Body of pancreas (tissue), 4 donors: ENCODE results near the gene CNGB1. TPM values are rescaled to one million over a fixed set of nuclear protein-coding genes. Genes with fewer than 3 reads are reported as not detected.

Source experiments
- ATAC-seq: fragments of 150-250 bp; one replicate; pipeline ENCODE4 v1.9.1; 2016
- DNase-seq, 4 donors: peaks; one replicate each; pipeline ENCODE4 v3.0.0-alpha.2; 2019
- H3K27ac ChIP-seq, 4 donors: fragments of 200-600 bp; sonication (generic); 1 replicate in 3 of 4; 2 replicates in 1 of 4; pipeline versions ENCODE4 v1.5.1 to v1.6.1; 2016 to 2019; ENCODE audit warnings: mild to moderate bottlenecking in 1 of 4, mixed read lengths in 1 of 4, moderate library complexity in 1 of 4
- H3K27me3 ChIP-seq, 2 donors: fragments of 200-600 bp; sonication (generic); one replicate each; pipeline ENCODE4 v1.6.0; 2016; ENCODE audit warnings: mild to moderate bottlenecking in 1 of 2
- H3K36me3 ChIP-seq, 2 donors: fragments of 200-600 bp; sonication (generic); replicated peaks in 1 of 2; 2 replicates each; pipeline ENCODE4 v1.5.1; 2016; ENCODE audit warnings: low read depth in 2 of 2; ENCODE audit not compliant: insufficient read depth in 1 of 2
- H3K4me1 ChIP-seq: fragments of 200-600 bp; sonication (generic); one replicate; pipeline ENCODE4 v1.6.0; 2016
- H3K4me3 ChIP-seq, 2 donors: fragments of 200-600 bp; sonication (generic); 1 replicate in 1 of 2; 2 replicates in 1 of 2; pipeline ENCODE4 v1.5.1; 2016 to 2019
- H3K9me3 ChIP-seq, 3 donors: fragments of 200-600 bp; sonication (generic); 1 replicate in 2 of 3; 2 replicates in 1 of 3; pipeline ENCODE4 v1.5.1; 2016
- POLR2A ChIP-seq, 3 donors: fragments of 450-650 bp; IDR thresholded peaks; one replicate each; pipeline ENCODE4 v1.6.1; 2016; ENCODE audit warnings: antibody characterized with exemption in 3 of 3, mild to moderate bottlenecking in 2 of 3
- WGBS, 2 donors: methylation state at CpG; one replicate each; pipeline ENCODE4 v1.1.5; 2017; 5-methylcytosine and 5-hydroxymethylcytosine counted together
- intact Hi-C: fragments of 100-400 bp; cut with DNase I; formaldehyde crosslinking; loops from one replicate; pipeline ENCODE4 v1.15.1; 2023
- total RNA-seq, 2 donors: library from RNA; depleted of rRNA; stranded (reverse); fragments of >200 nt; gene quantifications; one replicate each; pipeline ENCODE4 v1.1.0, GENCODE V29; 2016
- TF ChIP-seq, protein P1 (sequence below), 7 experiments: fragments of 450-650 bp in 4 of 7; fragments of 200-600 bp in 3 of 7; sonication (generic) in 3 of 7; IDR thresholded peaks; one replicate each; pipeline ENCODE4 v1.5.1; 2016 to 2019; ENCODE audit warnings: antibody characterized with exemption in 7 of 7

Gene CNGB1
- total RNA-seq, 2 donors from 2014 or later: not detected

- intact Hi-C loops: no loop called here
- Histone ChIP-seq H3K4me3 (no peak overlapping the region), H3K9me3 (no peaks in the 10 kb centered on the region), H3K27ac (no peak overlapping the region), H3K36me3 (no peaks in the 10 kb centered on the region), H3K27me3 (no peaks in the 10 kb centered on the region), H3K4me1 (peaks cover 15% of the 10 kb centered on the region)
- ATAC-seq: no peak
- 73 to 89% methylated on average over 6 to 7 of the region's 7 CpGs for WGBS, 2 donors
- TF ChIP-seq, protein P1, sequence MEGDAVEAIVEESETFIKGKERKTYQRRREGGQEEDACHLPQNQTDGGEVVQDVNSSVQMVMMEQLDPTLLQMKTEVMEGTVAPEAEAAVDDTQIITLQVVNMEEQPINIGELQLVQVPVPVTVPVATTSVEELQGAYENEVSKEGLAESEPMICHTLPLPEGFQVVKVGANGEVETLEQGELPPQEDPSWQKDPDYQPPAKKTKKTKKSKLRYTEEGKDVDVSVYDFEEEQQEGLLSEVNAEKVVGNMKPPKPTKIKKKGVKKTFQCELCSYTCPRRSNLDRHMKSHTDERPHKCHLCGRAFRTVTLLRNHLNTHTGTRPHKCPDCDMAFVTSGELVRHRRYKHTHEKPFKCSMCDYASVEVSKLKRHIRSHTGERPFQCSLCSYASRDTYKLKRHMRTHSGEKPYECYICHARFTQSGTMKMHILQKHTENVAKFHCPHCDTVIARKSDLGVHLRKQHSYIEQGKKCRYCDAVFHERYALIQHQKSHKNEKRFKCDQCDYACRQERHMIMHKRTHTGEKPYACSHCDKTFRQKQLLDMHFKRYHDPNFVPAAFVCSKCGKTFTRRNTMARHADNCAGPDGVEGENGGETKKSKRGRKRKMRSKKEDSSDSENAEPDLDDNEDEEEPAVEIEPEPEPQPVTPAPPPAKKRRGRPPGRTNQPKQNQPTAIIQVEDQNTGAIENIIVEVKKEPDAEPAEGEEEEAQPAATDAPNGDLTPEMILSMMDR (IDR thresholded peaks at IDR 0.05): no peak
- no peak for DNase-seq
These were observed 19.5 kb downstream of the CNGB1 start for GRCh38 chr16:57951204-57951960.

- Histone ChIP-seq H3K9me3 (no peaks in the 10 kb centered on the region), H3K4me3 (no peak overlapping the region), H3K27me3 (no peaks in the 10 kb centered on the region), H3K4me1 (peaks cover 5% of the 10 kb centered on the region), H3K36me3 (no peaks in the 10 kb centered on the region), H3K27ac (no peak overlapping the region)
- ATAC-seq (no peak), DNase-seq (no peak)
- no peak for TF ChIP-seq POLR2A (IDR thresholded peaks at IDR 0.05)
- TF ChIP-seq, protein P1 (IDR thresholded peaks at IDR 0.05): no peak
- WGBS, 2 donors: 49 to 81% methylated on average over 4 to 6 of the region's 6 CpGs
- intact Hi-C loops: no loop called here
These were observed 20.5 kb downstream of the CNGB1 start for GRCh38 chr16:57950382-57950781.

GRCh38 chr16:57949595-57950238 lies 21.2 kb downstream of the CNGB1 start:
- ATAC-seq (no peak), DNase-seq (no peak)
- Histone ChIP-seq H3K27ac (no peak overlapping the region), H3K4me3 (no peak overlapping the region), H3K27me3 (no peaks in the 10 kb centered on the region), H3K9me3 (no peaks in the 10 kb centered on the region), H3K4me1 (no peaks in the 10 kb centered on the region), H3K36me3 (no peaks in the 10 kb centered on the region)
- WGBS, 2 donors: 70 to 73% methylated on average over 5 of the region's 5 CpGs
- intact Hi-C loops: no loop called here
- no peak for TF ChIP-seq POLR2A (IDR thresholded peaks at IDR 0.05)
- TF ChIP-seq, protein P1 (IDR thresholded peaks at IDR 0.05): no peak

DNA sequence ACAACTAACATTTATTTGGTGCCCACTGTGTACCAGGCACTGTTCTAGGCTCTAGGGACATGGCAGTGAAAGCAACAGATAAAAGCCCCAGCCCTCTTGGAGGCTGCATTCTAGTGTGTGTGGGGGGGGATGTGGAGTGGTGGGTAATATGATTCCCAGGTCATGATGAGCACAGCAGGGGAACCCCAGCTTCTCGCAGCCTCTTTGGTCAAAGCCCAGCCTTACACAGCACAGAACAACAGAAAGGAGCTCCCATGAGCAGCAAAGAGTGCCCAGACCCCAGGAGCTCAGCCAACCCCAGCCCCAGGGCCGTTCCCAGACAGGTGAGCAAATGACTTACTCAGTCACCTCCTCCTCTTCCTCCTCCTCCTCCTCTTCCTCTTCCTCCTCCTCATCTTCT lies 21.9 kb downstream of the CNGB1 start:
- Histone ChIP-seq H3K4me1 (no peaks in the 10 kb centered on the region), H3K27ac (no peak overlapping the region), H3K36me3 (no peaks in the 10 kb centered on the region), H3K27me3 (no peaks in the 10 kb centered on the region), H3K9me3 (no peaks in the 10 kb centered on the region), H3K4me3 (no peak overlapping the region)
- WGBS, 2 donors: 7 to 21% methylated on average over 2 of the region's 2 CpGs
- TF ChIP-seq, protein P1 (IDR thresholded peaks at IDR 0.05): no peak
- no peak for TF ChIP-seq POLR2A (IDR thresholded peaks at IDR 0.05)
- no peak for DNase-seq
- intact Hi-C loops: no loop called here
- no peak for ATAC-seq
